CMK (cell line): ENCODE data around the gene ZNF70.
"Not testable (repeated sequence)": the region's sequence is repeated elsewhere in the genome, so short reads cannot be mapped to it uniquely, and the experiment has no call there.

Experiments
- DNase-seq: peaks from one replicate; pipeline ENCODE4 v3.0.0-alpha.2; 2010; ENCODE audit warnings: low read depth

ZNF70 gene

DNA sequence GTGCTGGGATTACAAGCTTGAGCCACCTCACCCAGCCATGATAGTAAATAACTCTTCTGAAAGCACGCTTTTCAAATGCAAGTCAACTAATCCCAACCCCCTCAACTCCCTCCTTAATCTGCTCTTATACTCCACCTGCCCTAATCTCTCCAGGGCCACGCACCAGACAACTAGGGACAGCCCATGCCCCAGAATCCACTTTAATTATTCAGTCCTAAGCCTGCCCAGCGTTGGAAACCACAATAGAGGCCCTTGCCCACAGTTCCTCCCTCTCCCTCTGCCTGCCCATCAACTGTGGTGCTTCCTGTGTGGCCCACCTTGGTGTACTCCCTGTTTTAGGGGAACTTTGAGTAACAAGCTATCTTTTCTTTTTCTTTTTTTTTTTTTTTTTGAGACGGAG lies 6.0 kb upstream of the ZNF70 start:
- DNase-seq, result no peak

DNA sequence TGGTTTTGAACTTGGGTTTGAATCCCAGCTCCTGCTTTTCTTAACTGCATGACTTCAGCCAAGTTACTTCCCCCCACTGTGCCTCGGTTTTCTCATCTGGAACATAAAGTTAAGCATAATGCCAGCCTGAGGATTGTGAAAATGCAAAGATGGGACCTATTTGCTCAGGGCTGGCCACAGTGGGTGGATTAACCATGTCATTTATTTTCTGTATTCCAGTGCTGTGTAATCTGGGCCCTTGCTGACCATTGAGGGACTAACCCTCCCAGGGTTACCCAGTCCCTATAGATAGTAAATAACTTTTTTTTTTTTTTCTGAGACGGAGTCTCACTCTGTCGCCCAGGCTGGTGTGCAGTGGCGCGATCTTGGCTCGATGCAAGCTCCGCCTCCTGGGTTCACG lies 4.8 kb upstream of the ZNF70 start:
- no peak for DNase-seq

DNA sequence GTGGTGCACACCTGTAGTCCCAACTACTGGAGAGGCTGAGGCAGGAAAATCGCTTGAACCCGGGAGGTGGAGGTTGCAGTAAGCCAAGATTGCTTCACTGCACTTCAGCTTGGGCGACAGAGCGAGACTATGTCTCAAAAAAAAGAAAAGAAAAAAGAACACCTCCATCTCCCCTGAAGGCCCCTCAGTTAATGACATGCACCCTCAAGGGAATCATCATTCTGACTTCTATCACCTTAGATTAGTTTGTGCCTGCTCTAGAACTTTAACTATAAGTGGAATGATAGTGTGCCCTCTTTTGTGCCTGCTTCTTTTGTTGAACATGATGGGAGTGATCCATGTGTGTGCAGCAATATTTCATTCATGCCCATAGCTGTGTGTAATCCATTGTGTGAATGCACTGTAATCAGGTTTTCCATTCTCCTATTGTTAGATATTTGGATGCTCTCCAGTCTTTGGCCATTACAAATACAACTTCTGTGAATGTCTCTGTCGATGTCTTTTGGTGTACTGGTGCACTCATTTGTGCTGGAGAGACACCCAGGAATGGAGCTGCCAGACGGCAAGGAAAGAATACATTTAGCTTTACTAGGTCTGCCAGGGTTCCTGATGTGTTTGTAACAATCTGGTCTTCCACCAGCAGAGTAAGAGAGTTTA lies 4.2 kb upstream of the ZNF70 start:
- DNase-seq, result no peak

DNA sequence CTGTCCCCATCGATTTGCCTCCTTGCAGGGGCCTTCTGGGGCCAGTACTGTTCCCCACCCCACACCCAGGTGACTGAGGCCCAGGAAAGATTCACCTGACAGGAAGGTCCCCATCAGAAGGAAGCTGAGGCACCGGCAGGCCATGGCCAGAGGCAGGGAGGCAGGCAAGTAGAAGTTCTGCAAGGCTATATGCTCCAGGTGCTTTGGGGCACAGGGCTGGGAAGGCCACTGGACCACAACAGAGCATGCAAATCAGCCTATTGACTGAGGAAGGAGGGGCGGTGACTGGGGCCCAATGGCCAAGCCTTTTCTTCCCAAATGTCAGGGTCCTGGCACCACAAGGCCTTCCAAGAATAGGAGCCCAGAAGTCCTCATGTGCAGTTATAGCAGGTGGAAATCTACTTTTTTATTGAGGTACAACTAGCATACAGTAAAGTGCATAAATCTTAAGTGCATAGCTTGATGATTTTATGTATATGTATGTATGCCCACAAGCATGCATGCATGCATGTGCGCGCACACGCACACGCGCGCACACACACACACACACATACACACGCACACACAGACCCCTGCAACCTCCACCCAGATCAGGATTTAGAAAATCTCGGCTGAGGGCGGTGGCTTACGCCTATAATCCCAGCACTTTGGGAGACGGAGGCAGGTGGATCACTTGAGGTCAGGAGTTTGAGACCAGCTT lies 3.5 kb upstream of the ZNF70 start, which contains the start of gene VPREB3:
VPREB3 (minus strand) TSS at position 206 of the 700 bp plus-strand sequence; CDS start at position 144, 62 bp downstream.
- DNase-seq, result no peak

DNA sequence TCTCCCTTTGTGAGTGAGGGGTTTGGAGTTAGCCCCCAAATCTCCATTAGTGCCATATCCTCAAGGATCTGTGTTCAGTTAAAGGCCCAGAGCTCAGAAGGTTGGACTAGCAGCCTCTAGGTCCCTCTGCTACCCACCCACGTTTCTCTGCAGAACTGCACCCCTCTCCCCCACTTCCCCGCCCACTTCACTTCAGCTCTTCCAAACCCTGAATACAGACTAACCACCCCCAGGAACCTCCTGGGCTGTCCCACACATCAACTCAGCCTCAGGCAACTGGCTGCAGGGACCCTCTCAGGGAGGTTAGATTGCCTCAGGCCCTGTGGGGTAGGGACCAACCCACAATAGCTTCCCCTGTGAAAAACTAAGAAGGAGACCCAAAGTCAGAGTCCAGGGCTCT lies 2.5 kb upstream of the ZNF70 start:
- DNase-seq, result no peak

DNA sequence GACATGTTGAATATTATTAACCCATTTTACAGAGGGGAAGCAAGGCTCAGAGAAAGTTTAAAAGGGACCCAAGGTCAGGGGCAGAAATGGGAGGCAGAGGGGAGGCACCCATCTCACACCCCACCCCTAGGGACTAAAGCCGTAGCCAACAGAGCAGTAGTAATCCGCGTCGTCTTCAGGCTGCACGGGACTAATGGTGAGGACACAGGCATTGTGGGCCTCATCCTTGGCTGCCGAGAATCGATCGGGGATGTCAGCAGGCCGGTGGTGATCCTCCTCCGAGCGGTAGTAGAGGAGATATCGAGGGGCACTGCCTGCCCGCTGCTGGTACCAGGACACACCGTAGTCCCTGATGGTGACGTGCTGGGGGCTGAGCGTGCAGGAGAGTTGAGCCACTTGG lies 1.8 kb upstream of the ZNF70 start:
- no peak for DNase-seq

DNA sequence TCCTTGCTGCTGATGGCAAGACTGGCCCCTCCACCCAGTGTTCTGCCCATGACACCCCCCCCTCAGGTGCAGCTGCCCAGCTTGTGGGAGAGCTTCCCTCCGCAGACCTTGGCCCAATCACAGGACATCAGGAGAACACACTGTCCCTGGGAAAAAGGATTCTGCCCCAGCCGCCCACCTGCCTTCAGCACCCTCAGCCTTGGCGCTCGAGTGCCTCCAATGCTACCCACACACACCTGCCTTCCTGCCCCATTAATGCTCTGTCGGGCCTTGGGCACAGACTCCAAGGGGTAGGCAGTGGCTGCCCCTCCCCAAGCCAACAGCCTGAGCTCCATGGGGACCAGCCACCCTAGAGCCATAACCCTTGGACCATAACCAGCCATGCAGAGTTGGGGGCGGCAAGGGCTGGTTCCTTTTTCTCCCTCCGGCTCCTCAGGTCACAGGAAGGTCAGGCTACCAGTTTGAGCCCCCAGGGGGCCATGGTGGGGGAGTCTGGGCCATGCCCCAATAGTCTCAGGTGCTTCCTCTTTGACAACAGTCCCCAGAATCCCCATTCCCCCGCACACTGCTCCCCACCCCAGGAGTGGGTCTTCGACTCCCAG lies 1.3 kb upstream of the ZNF70 start:
- no peak for DNase-seq

DNA sequence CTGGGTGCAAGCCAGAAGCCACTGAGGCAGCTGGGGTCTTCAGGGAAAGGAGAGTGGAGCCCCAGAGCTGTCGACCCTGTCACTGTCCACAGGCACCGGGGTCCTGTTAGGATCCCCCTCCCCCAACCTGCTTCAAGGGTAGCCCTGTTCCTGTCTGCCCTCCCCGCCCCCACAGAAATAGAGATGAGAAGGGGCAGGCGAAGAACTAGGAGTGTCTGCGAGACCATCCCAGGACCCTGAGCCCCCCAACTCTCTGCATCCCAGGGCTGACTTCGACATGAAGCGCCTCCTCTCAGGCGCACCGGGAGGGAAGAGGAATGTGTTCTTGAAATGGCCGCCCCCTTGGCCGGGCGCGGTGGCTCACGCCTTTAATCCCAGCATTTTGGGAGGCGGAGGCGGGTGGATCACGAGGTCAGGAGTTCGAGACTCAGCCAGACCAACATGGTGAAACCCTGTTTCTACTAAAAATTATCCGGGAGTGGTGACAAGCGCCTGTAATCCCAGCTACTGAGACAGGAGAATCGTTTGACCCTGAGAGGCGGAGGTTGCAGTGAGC lies 607 bp upstream of the ZNF70 start:
- no peak for DNase-seq

DNA sequence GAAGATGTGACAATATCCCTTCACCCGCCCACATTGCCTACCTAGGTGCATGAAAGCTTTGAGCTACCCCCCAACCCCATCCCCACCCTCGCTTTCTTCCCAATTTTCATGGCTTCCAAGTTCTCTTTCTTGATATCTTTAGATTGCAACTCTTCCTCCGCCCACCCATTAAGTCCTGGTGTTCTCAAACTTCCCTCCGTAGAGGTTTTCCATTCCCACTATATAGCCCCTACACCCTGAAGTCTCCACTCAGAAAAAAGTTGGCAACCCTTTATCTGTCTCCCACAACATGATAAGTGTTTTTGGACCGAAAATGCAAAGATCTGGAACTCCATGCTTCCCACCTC lies 572 bp downstream of the ZNF70 start:
- no peak for DNase-seq

DNA sequence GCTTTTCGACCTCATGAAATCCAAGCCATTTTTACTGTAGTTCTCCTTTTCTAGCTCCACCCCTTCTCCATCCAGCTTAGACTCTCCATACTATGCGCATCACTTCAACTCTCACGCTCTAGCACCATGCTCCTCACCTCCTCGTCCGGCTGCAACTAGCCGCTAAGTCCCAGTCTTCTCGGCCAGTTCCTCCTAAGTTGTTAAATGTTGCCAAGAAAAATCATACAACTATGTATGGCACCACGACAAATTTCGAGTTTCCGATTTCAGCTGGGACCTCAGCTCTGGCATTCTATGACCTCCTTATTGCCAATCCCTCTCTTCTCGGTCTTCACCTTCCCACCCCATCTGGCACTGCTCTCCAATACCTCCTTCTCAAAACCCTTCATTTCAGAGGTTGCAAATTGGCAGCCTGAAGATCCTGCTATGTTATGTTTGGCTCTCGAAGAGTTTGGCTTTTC lies 1.0 kb downstream of the ZNF70 start:
- DNase-seq, result no peak

DNA sequence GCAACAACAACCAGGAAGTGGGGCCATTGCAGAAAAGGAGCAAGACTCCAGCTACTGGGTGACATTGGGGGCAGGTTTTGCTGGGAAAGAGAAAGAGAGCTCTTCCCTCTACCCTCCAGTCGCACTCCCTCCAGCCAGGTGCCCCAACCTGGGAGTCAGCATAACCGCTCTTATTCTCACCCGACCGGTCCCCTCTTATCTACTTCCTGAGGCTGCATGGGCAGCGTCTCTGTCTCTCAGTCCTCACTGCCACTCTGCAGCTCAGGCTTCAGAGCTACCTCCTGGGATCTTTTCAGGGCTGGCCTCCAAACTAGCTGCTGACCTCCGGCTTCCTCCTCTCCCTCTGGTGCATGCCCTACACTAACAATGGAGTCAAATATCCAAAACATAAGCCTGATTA lies 5.1 kb downstream of the ZNF70 start:
- no peak for DNase-seq

DNA sequence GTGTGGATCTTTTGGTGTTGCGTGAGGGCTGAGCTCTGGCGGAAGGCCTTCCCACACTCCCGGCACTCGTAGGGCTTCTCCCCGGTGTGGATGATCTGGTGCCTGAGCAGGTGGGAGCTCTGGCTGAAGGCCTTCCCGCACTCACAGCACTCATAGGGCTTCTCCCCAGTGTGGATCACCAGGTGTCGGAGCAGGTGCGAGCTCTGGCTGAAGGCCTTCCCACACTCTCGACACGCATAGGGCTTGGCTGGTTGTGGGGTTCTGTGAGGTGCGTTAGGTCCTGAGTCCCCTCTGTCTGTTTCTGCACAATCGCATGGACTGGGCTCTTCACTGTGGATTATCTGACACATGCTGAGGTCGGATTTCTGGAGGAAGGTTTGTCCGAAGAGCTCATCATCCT lies 6.4 kb downstream of the ZNF70 start:
- no peak for DNase-seq

DNA sequence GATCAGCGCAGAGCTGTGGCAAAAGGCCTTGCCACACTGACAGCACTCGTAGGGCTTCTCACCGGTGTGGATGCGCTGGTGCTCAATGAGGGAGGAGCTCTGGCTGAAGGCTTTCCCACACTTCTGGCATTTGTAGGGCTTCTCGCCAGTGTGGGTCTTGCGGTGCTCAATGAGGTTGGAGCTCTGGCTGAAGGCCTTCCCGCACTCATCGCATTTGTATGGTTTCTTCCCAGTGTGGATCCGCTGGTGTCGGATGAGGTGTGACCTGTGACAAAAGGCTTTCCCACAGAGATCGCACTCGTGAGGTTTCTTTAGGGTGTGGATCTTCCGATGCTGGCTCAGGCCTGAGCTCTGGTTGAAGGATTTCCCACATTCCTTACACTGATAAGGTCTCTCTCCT lies 6.9 kb downstream of the ZNF70 start:
- no peak for DNase-seq

DNA sequence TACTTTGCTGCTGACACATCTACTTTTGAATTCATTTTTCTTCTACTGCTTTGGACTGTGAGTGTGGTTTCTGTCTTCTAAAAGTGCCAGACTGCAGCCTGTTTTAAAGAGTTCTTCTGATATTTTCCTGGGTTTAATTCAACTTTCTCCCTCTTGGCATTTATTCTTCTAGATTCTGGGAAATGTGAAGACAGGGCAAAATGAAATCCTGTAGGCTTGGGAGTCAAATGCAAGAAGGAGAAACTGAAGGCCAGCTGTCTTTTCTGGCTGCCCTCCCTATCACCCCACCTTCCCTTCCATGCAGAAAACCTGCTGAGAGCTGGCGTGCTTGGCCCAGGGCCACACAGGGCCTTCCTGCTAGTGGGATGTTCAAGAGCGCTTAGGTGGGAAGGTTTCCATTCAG lies 7.6 kb downstream of the ZNF70 start:
- no peak for DNase-seq

DNA sequence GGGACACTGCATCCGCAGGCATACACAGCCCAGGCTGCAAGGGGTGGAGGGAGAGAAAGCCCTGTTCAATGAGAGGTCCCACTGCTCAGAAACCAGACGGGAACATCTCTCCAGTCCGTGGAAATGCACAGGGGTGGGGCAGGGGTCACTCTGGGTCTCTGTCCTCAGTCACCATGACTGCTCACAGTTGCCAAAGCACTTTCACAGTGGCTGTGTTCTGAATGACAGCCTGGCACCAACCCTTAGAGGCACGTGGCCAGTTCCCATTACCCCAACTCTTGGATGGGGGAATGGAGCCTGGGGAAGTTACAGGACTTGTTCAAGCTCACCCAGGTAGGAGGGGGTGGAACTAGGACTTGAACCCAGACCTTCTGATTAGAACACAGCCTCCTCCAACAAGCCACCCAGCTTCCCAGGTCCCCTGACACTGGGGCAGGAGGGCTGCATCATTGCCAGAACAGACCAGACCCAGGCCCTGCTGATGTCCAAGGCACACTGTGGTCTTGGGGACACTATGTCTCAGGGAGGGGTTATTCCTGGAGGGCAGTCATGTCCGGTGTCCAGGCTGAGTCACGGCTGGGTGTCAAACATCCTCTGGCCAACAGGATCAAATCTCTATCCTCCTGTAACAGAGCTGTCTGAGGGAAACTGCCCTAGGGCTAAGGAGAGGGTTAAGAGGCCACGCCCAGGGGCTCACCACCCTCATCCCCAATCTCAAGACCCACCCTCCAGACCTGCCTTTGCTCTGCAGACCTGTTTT lies 8.2 kb downstream of the ZNF70 start:
- no peak for DNase-seq

DNA sequence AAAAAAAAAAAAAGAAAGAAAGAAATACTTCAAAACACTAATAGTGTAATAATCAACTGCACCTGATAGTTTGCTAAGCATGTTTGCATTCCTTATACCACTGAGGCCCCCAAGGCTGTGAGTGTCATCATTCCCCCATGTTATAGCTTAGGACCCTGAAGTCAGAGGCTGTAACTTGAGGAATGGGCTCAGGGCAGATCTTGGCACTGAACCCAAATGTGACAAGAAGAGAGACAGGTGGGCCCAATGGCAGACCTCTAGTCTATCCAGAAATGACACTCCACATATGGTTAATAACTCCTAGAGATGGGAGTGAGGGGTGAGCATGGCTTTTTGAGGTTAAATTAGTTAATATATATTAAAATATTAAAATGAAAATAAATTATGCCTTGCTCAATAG lies 13.2 kb downstream of the ZNF70 start:
- no peak for DNase-seq

DNA sequence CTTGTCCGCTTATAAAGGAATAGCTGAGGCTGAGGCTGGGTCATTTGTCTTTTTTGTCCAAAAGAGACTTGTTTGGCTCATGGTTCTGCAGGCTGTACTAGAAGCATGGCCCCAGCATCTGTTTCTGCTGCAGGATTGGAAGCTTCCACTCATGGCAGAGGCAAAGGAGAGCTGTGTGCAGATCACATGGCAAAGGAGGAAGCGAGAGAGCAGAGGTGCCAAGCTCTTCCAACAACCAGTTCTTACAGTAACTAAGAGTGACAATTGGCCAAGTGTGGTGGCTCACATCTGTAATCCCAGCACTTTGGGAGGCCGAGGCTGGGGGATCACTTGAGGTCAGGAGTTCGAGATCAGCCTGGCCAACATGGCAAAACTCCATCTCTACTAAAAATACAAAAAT lies 22.8 kb downstream of the ZNF70 start:
- DNase-seq, result not testable (repeated sequence)

DNA sequence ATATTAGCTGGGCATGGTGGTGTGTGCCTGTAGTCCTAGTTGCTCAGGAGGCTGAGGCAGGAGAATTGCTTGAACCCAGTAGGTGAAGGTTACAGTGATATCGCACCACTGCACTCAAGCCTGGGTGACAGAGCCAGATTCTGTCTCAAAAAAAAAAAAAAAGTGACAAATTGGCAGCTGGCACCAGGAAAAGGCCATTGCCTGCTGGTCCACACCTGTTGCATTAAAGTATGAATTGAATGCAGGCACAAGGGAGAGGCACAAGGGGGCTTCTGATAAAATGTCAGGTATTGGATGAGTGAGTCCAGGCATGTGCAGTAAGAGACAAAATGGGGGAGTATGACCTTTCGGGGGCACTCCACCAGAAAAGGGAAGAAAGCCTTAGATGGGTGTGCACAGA lies 28.2 kb downstream of the ZNF70 start:
- no peak for DNase-seq

DNA sequence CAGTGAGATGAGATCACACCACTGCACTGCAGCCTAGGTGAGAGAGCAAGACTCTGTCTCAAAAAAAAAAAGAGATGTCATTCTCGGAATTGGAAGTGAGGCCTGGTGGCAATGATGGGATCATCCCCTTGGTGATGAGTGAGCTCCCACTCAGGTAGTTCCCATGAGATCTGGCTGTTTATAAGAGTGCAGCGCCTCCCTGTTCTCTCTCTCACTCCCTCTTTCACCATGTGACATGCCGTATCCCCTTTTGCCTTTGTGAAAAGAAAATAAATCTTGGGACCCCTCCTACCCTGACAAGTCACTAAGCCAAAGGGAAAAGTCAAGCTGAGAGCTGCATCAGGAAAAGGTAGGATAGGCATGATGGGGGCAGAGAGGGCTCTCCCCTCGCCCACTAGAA lies 28.8 kb downstream of the ZNF70 start:
- no peak for DNase-seq

DNA sequence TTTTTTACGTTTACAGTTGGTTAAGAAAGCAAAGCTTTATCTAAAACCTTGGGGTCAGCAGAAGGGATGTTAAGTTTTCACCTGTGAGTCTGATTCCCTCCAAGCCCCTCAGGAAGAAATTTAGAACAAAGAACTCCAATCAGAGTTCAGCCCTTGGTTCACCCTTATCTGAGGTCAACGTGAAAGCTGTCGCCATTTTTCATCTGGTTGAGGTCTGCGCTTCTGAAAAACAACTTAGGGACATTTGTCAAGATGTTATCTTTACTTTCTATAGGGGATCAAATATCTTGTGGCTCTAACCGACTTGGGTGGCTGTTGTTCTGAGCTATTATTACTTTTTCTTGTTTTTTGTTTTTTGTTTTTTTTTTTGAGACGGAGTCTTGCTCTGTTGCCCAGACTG lies 30.1 kb downstream of the ZNF70 start:
- DNase-seq, result no peak

DNA sequence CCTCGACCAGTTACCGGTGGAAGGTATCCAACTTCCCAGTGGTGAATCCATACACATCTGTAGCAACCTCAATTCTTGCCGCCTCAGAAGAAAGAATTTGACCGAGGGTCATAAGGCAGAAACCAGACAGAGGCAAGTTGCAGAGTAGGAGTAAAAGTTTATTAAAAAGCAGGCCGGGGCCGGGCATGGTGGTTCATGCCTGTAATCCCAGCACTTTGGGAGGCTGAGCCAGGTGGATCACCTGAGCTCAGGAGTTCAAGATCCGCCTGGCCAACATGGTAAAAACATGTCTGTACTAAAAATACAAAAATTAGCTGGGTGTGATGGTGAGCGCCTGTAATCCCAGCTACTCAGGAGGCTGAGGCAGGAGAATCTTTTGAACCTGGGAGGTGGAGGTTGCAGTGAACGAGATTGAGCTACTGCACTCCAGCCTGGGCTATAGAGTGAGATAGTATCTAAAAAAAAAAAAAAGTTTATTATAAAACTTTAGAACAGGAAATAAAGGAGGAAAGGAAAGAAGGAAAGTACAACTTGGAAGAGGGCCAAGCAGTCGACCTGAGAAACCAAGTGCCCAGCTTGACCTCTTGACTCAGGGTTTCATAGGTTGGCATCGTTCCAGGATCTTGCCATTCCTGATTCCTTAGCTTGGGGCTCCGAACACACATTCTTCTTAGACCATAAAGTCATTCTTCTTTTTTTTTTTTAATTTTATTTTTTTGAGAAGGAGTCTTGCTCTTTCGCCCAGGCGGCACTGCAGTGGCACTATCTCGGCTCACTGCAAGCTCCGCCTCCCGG lies 32.3 kb downstream of the ZNF70 start:
- DNase-seq, result no peak
